HG03135 (cell line): ENCODE data around the gene ESPNL.

ENCODE experiments used
- ATAC-seq: cut with Tn5 transposase; IDR thresholded peaks from one replicate; pipeline ENCODE4 v1.9.1; 2021; ENCODE audit warnings: mild to moderate bottlenecking, moderate library complexity; ENCODE audit not compliant: unreplicated experiment

ESPNL gene

GRCh38 chr2:238075397-238075796 lies 24.7 kb upstream of the ESPNL start:
- no peak for ATAC-seq

- no peak for ATAC-seq
These were observed 22.8 kb upstream of the ESPNL start for GRCh38 chr2:238077292-238077691.

DNA sequence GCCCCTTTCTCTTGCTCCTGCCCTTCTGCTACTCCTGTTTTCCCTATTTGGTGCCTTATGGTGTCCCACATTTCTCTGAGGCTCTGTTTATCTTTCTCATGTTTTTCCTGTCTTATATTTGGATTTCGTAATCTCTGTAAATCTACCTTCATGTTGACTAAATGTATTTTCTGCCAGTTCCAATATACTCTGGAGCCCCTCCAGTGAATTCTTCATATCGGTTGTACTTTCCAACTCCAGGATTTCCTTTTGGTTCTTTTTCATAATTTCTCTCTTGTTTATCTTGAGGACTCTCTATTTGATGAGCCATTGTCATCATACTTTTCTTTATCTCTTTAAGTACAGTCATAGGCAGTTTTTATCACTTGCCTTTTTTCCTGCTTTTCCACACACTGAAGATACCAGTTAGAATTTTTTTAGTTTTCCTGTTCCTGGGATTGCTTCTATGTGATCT lies 20.2 kb upstream of the ESPNL start:
- ATAC-seq = no peak

DNA sequence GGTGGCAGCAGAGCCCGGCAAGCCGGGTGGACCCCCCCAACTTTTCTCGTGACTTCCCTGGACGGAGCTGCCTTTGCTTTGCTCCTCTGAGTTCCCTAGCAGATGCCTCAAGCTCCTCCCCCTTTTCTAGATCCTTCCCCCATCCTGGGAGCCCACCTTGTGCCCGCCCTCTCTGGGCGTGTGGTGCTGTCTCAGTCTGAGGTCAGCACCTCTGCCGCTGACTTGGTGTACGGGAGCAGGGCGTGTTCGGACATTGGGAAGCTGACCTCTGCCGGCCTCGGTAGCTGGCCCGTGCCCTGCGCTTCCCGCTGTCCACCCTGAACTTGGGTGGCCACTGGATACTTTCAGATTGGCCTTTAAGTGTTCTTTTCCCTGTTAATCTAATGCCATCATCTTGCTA lies 19.6 kb upstream of the ESPNL start:
- no peak for ATAC-seq

GRCh38 chr2:238081150-238081549 lies 19.0 kb upstream of the ESPNL start:
- no peak for ATAC-seq

DNA sequence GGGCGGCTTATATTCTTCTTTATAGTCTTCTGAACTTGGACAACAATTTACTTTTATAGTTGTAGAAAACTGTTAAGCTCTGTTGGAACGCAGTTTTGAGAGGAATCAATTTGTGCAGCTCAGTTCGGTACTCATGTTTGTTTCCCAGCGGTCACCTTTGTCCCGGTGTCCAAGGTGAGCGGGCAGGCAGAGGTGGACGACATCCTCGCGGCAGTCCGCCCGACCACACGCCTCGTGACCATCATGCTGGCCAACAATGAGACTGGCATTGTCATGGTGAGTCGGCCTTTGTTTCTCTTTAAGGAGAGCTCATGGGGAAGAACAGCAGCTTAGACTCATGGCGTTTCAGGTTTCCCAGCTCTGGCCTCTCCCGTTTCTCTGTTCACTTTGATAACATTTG lies 18.6 kb upstream of the ESPNL start:
- no peak for ATAC-seq

- no peak for ATAC-seq
These were observed 18.0 kb upstream of the ESPNL start for GRCh38 chr2:238082151-238082550.

- ATAC-seq = no peak
These were observed 17.3 kb upstream of the ESPNL start for GRCh38 chr2:238082827-238083226.

- ATAC-seq = no peak
These were observed 16.2 kb upstream of the ESPNL start for GRCh38 chr2:238083919-238084318.

DNA sequence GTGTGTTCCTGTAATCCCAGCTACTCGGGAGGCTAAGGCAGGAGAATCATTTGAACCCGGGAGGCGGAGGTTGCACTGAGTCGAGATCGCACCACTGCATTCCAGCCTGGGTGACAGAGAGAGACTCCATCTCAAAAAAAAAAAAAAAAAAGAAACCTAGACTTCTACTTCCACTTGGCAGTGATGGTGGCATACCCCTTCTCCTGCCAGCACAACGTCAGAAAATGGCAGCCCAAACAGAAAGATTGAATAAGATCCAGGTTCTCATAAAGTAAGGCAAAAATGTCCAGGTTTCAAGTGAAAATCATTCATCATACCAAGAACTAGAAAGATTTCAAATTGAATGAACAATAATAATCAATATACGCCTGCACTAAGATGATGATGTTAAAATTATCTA lies 15.4 kb upstream of the ESPNL start:
- ATAC-seq = no peak

DNA sequence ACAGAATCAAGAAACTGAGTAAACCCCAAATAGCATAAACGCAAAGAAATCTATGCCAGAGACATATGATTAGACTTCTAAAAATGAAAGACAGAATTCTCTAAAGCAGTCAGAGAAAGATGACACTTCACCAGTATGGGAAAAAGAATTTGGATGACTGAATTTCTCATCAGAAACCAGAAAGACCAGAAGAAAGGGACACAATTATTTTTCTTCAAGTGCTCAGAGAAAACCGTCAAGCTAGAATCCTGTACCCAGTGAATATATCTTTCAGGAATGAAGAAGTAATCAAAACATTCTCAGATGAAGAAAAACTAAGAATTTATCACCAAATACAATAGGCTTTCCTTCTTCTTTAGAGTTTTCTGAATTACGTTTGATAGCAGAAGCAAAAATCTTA lies 14.2 kb upstream of the ESPNL start:
- no peak for ATAC-seq

DNA sequence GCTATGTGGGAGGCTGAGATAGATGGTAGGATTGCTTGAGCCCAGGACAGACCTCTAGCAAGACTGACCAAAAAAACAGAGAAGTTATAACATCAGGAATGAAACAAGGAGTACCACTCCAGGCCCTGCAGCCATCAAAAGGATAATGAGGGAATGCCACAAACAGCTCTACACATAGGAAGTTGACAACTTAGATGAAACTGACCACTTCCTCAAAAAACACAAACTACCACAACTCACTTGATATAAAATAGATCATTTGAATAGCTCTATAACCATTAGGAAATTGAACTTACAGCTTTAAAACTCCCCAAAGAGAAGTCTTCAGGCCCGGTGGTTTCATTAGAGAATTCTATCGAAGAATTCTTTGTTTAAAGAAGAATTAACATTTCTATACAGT lies 12.9 kb upstream of the ESPNL start:
- ATAC-seq = no peak

- ATAC-seq = no peak
These were observed 9.3 kb upstream of the ESPNL start for GRCh38 chr2:238090887-238091286.

- no peak for ATAC-seq
These were observed 8.6 kb upstream of the ESPNL start for GRCh38 chr2:238091436-238092060.

GRCh38 chr2:238092486-238093035 lies 7.6 kb upstream of the ESPNL start:
- no peak for ATAC-seq

GRCh38 chr2:238093181-238094140 lies 6.7 kb upstream of the ESPNL start:
- no peak for ATAC-seq

DNA sequence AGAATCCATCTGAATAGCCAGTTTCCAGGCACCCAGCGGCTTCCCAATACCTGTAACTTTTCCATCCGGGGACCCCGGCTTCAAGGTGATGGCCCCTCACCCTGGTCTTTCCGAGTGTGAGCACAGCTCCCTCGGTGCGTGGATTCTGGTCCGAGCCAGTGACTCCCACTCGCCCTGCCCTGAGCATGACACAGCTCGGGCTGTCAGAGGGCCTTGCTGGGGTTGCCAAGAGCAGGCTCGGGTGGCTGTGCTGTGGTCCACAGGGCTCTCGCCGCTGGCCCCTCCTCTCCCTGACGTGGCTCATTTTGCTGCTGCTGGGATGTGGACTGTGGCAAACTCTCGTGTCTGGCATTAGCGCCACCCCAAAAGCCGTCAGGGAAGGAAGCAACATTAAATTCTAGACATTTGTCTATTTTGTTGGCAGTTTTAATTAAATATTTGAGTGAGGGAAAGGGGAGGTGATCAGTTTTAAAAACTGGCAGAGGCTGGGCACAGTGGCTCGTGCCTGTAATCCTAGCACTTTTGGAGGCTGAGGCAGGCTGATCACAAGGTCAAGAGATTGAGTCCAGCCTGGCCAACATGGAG lies 5.6 kb upstream of the ESPNL start:
- ATAC-seq = no peak

GRCh38 chr2:238095143-238095542 lies 5.0 kb upstream of the ESPNL start:
- no peak for ATAC-seq

- no peak for ATAC-seq
These were observed 3.7 kb upstream of the ESPNL start for GRCh38 chr2:238096311-238097011.

- no peak for ATAC-seq
These were observed 2.7 kb upstream of the ESPNL start for GRCh38 chr2:238097201-238097987.
